ENCODE measurements around the gene RTP4.
"Not testable (repeated sequence)": the region's sequence is repeated elsewhere in the genome, so short reads cannot be mapped to it uniquely, and the experiment has no call there.

Gene RTP4

GRCh38 chr3:187400756-187401155 is 32.6 kb downstream of the RTP4 start:
- Mint-ChIP-seq H3K27ac (no peak overlapping the region), H3K27me3 (peaks cover 44% of the 10 kb centered on the region), H3K9me3 (no peaks in the 10 kb centered on the region), H3K4me3 (no peak overlapping the region), H3K36me3 (no peaks in the 10 kb centered on the region), H3K4me1 (no peaks in the 10 kb centered on the region)
- no peak for ATAC-seq

GRCh38 chr3:187401856-187402255 is 33.7 kb downstream of the RTP4 start:
- H3K27me3 Mint-ChIP-seq, result peaks cover 49% of the 10 kb centered on the region
- H3K4me3 Mint-ChIP-seq, result no peak overlapping the region
- H3K9me3 Mint-ChIP-seq, result no peaks in the 10 kb centered on the region
- no peaks in the 10 kb centered on the region for H3K36me3 Mint-ChIP-seq
- ATAC-seq, result no peak
- H3K27ac Mint-ChIP-seq, result no peak overlapping the region
- no peaks in the 10 kb centered on the region for H3K4me1 Mint-ChIP-seq

GRCh38 chr3:187403768-187404288 is 35.6 kb downstream of the RTP4 start:
- Mint-ChIP-seq H3K4me1 (no peaks in the 10 kb centered on the region), H3K27ac (no peak overlapping the region), H3K9me3 (no peaks in the 10 kb centered on the region), H3K36me3 (no peaks in the 10 kb centered on the region), H3K4me3 (no peak overlapping the region), H3K27me3 (peaks cover 57% of the 10 kb centered on the region)
- no peak for ATAC-seq

GRCh38 chr3:187406927-187407326 is 38.7 kb downstream of the RTP4 start:
- H3K4me1 Mint-ChIP-seq, result no peaks in the 10 kb centered on the region
- no peak overlapping the region for H3K27ac Mint-ChIP-seq
- H3K36me3 Mint-ChIP-seq, result no peaks in the 10 kb centered on the region
- no peaks in the 10 kb centered on the region for H3K9me3 Mint-ChIP-seq
- ATAC-seq, result no peak
- H3K4me3 Mint-ChIP-seq, result no peak overlapping the region
- H3K27me3 Mint-ChIP-seq, result peaks cover 47% of the 10 kb centered on the region

GRCh38 chr3:187411991-187412781 is 44.0 kb downstream of the RTP4 start:
- H3K36me3 Mint-ChIP-seq, H3K9me3 Mint-ChIP-seq, H3K4me3 Mint-ChIP-seq, H3K27ac Mint-ChIP-seq, ATAC-seq, H3K4me1 Mint-ChIP-seq: not testable (repeated sequence)
- H3K27me3 Mint-ChIP-seq, result peaks cover 30% of the 10 kb centered on the region

Data from stimulated activated memory B cell treated with anti-CD40 and anti-IgM and Interleukin-4, amounts not matched to agents 10 μg/mL and 1 μg/mL and 100 μg/mL, for 72 hours (primary cell).